CD4-positive, alpha-beta T cell treated with Interleukin-1 beta for 1 hour (primary cell): ENCODE measurements around the gene PCSK2.

Experiments used
- DNase-seq, 2 donors: peaks; one replicate each; pipeline ENCODE4 v3.0.0-alpha.2; 2020 to 2022

Gene PCSK2

GRCh38 chr20:17488916-17489600, 262.2 kb downstream of the PCSK2 start:
- no peak for DNase-seq

GRCh38 chr20:17490501-17490900, 263.7 kb downstream of the PCSK2 start:
- DNase-seq = no peak

- DNase-seq = no peak
These were observed 264.2 kb downstream of the PCSK2 start for GRCh38 chr20:17491041-17491440.

GRCh38 chr20:17491488-17491887, 264.6 kb downstream of the PCSK2 start:
- no peak for DNase-seq

- no peak for DNase-seq
These were observed 266.3 kb downstream of the PCSK2 start for GRCh38 chr20:17493173-17493572.

- DNase-seq = no peak
These were observed 267.4 kb downstream of the PCSK2 start for GRCh38 chr20:17494201-17494600.

GRCh38 chr20:17495826-17496225, 269.0 kb downstream of the PCSK2 start:
- DNase-seq = no peak

GRCh38 chr20:17497821-17498580, 271.2 kb downstream of the PCSK2 start:
- DNase-seq = no peak

GRCh38 chr20:17498641-17499040, 271.8 kb downstream of the PCSK2 start:
- DNase-seq = no peak

- no peak for DNase-seq
These were observed 272.2 kb downstream of the PCSK2 start for GRCh38 chr20:17499041-17499440.

GRCh38 chr20:17500271-17500670, 273.4 kb downstream of the PCSK2 start:
- DNase-seq = no peak

- no peak for DNase-seq
These were observed 274.0 kb downstream of the PCSK2 start for GRCh38 chr20:17500826-17501225.

GRCh38 chr20:17501701-17502100, 274.9 kb downstream of the PCSK2 start:
- no peak for DNase-seq

GRCh38 chr20:17502105-17502504, 275.3 kb downstream of the PCSK2 start:
- no peak for DNase-seq

GRCh38 chr20:17503301-17504065, 276.6 kb downstream of the PCSK2 start:
- no peak for DNase-seq

- peak in 1 of 2 donors; percentile 10 for DNase-seq
These were observed 277.4 kb downstream of the PCSK2 start for GRCh38 chr20:17504066-17504897.

- peak; percentile 57 to 66 for DNase-seq
These were observed 278.2 kb downstream of the PCSK2 start for GRCh38 chr20:17504898-17505635.

- DNase-seq = peak; percentile 32 to 38
These were observed 279.0 kb downstream of the PCSK2 start for GRCh38 chr20:17505636-17506517.

- no peak for DNase-seq
These were observed 280.2 kb downstream of the PCSK2 start for GRCh38 chr20:17507032-17507431.

- DNase-seq = no peak
These were observed 280.7 kb downstream of the PCSK2 start for GRCh38 chr20:17507531-17507930.

- DNase-seq = no peak
These were observed 281.9 kb downstream of the PCSK2 start for GRCh38 chr20:17508756-17509155.
